C4-2B (cell line): ENCODE measurements around the gene LHFPL6.

Experiments
- H3K27ac ChIP-seq: fragments of 450-650 bp; 2 replicates; pipeline ENCODE4 v1.5.1; 2017
- ZFX ChIP-seq: fragments of 450-650 bp; IDR thresholded peaks from 2 replicates; pipeline ENCODE4 v1.6.1; 2017
- TF ChIP-seq, protein P1 (sequence below): fragments of 450-650 bp; conservative IDR thresholded peaks from 2 replicates; pipeline ENCODE4 v1.5.1; 2017; ENCODE audit warnings: mild to moderate bottlenecking

Gene LHFPL6

DNA sequence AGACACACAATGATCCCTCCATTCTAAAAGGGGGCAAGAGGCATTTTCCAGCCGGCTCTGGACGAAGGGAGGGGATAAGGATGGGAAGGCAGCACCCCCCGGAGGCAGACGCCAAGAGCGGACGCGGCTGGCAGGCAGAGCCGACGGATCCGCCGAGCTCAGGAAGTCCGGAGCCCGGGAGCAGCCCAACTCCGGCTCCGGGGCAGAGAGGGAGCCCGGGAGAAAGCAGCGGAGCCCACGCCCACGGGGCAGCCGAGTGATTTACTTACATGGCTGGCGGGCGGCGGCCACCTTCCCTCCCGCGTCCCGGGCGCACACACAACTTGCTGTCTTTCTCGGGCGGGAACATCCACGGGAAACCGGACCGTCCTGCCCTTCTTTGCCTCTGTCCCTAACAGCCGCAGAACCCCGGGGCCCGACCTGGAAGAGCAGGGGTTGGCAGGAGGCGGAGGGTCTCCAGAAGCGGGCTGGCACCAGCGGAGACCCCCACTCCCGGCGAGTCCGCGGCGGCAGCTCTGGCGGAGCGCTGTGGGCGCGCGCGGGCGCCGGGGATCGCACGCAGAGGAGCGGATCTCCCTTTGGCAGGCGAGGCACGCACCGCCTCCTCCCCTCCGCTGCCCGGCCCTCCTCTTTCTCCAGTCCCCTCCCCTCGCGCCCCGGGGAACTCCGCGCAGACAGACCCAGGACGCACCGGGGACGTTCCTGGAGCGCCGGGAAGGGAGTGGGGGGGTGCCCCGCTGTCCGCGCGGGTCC is at the start of gene LHFPL6:
TSS of gene LHFPL6 (minus strand) at position 580 of the 753 bp plus-strand sequence.
- TF ChIP-seq ZFX: no peak
- TF ChIP-seq, protein P1, sequence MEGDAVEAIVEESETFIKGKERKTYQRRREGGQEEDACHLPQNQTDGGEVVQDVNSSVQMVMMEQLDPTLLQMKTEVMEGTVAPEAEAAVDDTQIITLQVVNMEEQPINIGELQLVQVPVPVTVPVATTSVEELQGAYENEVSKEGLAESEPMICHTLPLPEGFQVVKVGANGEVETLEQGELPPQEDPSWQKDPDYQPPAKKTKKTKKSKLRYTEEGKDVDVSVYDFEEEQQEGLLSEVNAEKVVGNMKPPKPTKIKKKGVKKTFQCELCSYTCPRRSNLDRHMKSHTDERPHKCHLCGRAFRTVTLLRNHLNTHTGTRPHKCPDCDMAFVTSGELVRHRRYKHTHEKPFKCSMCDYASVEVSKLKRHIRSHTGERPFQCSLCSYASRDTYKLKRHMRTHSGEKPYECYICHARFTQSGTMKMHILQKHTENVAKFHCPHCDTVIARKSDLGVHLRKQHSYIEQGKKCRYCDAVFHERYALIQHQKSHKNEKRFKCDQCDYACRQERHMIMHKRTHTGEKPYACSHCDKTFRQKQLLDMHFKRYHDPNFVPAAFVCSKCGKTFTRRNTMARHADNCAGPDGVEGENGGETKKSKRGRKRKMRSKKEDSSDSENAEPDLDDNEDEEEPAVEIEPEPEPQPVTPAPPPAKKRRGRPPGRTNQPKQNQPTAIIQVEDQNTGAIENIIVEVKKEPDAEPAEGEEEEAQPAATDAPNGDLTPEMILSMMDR: no peak
- no peak within 1 kb of the TSS for H3K27ac ChIP-seq

DNA sequence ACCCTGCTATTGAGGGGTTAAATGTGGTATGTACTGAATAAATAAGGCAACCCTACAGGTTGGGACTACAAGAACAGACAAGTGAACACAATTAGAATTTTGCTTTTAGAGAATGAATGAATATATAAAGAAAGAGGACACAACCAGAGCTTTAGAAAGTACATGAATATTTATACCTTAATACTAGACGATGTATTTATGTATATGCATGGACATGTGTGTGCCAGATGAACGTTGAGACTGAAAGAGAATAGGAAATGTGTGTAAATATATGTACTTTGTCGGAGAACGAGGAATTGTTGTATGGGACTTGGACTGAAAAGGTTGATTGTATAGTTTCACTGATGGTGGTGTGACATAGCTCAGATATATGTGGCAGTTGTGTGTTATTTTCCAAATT is 43.1 kb upstream of the LHFPL6 start:
- TF ChIP-seq ZFX: no peak
- TF ChIP-seq, protein P1: no peak
- no peak overlapping the region for H3K27ac ChIP-seq

DNA sequence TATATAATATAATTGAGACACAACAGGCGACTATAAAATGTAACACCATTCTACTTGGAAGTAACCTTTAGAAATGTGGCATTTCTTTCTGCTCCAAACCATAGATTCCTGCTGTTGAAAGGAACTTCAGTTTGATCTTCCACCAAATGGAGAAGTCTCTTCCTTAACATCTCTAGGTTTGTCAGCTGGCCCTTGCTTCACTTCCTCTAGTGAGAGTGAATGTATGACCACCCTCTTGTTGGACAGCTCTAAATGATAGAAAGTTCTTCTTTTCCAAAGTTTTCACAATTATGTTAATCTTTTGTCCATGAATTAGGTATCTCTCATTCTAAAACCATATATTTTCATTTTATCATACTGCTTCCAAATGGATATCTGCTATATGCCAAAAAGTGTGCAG is 38.7 kb upstream of the LHFPL6 start:
- H3K27ac ChIP-seq: no peak overlapping the region
- TF ChIP-seq, protein P1: no peak
- TF ChIP-seq ZFX: no peak

- H3K27ac ChIP-seq: no peak overlapping the region
- TF ChIP-seq ZFX: no peak
- TF ChIP-seq, protein P1: no peak
Measured at GRCh38 chr13:39637890-39638289, 34.9 kb upstream of the LHFPL6 start.

GRCh38 chr13:39635564-39635963 is 32.6 kb upstream of the LHFPL6 start:
- TF ChIP-seq, protein P1: no peak
- no peak for TF ChIP-seq ZFX

GRCh38 chr13:39632994-39633393 is 30.0 kb upstream of the LHFPL6 start:
- TF ChIP-seq, protein P1: no peak
- TF ChIP-seq ZFX: no peak
- no peak overlapping the region for H3K27ac ChIP-seq

More at GRCh38 chr13:39635564-39635963, 32.6 kb upstream of the LHFPL6 start:
- H3K27ac ChIP-seq: no peak overlapping the region

GRCh38 chr13:39631307-39631706 is 28.3 kb upstream of the LHFPL6 start:
- no peak overlapping the region for H3K27ac ChIP-seq

More at GRCh38 chr13:39631307-39631706, 28.3 kb upstream of the LHFPL6 start:
- TF ChIP-seq, protein P1: no peak
- no peak for TF ChIP-seq ZFX
